Kidney (tissue), 14 donors: ENCODE results near the gene EMP2. TPM values are rescaled to one million over a fixed set of nuclear protein-coding genes. Genes with fewer than 3 reads are reported as not detected.
A peak's percentile ranks its signal among the peaks of the same experiment; 100 is the strongest.

Experiments used
- DNase-seq, 5 donors: peaks; one replicate each; pipeline ENCODE4 v3.0.0-alpha.2; 2013 to 2020
- FAIRE-seq: peaks from 2 replicates; lab custom pipeline; 2012; peaks lifted over from hg19 to GRCh38; lab: Jason Lieb, UNC
- H3K27ac ChIP-seq, 2 donors: one replicate each; pipeline ENCODE4 v1.7.0; 2013; ENCODE audit warnings: low read depth in 2 of 2, low read length in 2 of 2, inconsistent platforms in 1 of 2
- H3K27me3 ChIP-seq: one replicate; pipeline ENCODE4 v1.7.1; 2013; ENCODE audit warnings: low read length, inconsistent platforms; ENCODE audit not compliant: control insufficient read depth, insufficient read depth
- H3K36me3 ChIP-seq, 3 donors: one replicate each; pipeline versions ENCODE4 v1.7.0 to v1.7.1; 2013; ENCODE audit warnings: low read length in 3 of 3, control low read depth in 1 of 3, inconsistent platforms in 1 of 3; ENCODE audit not compliant: insufficient read depth in 3 of 3, control insufficient read depth in 2 of 3
- H3K4me1 ChIP-seq, 3 donors: one replicate each; pipeline versions ENCODE4 v1.7.0 to v1.7.1; 2013; ENCODE audit warnings: low read length in 3 of 3, inconsistent platforms in 1 of 3, low read depth in 1 of 3; ENCODE audit not compliant: control insufficient read depth in 2 of 3, insufficient read depth in 2 of 3
- H3K4me3 ChIP-seq, 3 donors: one replicate each; pipeline versions ENCODE4 v1.7.0 to v1.8.1; 2013; ENCODE audit warnings: low read length in 3 of 3, control low read depth in 1 of 3, inconsistent platforms in 1 of 3
- H3K9ac ChIP-seq, 3 donors: one replicate each; pipeline versions ENCODE4 v1.7.0 to v1.7.1; 2013; ENCODE audit warnings: low read length in 3 of 3, control low read depth in 1 of 3, inconsistent platforms in 1 of 3
- H3K9me3 ChIP-seq, 3 donors: one replicate each; pipeline versions ENCODE4 v1.7.0 to v1.7.1; 2013; ENCODE audit warnings: low read length in 3 of 3, control low read depth in 1 of 3, inconsistent platforms in 1 of 3; ENCODE audit not compliant: control insufficient read depth in 2 of 3, insufficient read depth in 1 of 3
- intact Hi-C: fragments of 100-400 bp; cut with DNase I; formaldehyde crosslinking; loops from one replicate; pipeline ENCODE4 v1.11.1; 2022
- polyA plus RNA-seq: library from polyadenylated mRNA; stranded (reverse); fragments of 350-450 nt; fragmentation: Illumina TruSeq; extraction: RNeasy Lipid Tissue Mini Kit (QIAGEN cat#74804); gene quantifications from one replicate; pipeline ENCODE4 v1.2.3, GENCODE V29; 2014; ENCODE audit warnings: low read depth, low replicate concordance; ENCODE audit not compliant: insufficient read depth
- total RNA-seq: library from RNA; stranded (reverse); fragmentation: NEBNext Ultra II Directional; extraction: Animal tissue kit (Norgen Biotek cat#: 25700); gene quantifications from one replicate; pipeline ENCODE4 v1.2.1, GENCODE V29; 2021
- TF ChIP-seq, protein P1 (sequence below): IDR thresholded peaks from 3 replicates; pipeline ENCODE4 v1.5.1; 2012; ENCODE audit warnings: mild to moderate bottlenecking, moderate library complexity, borderline replicate concordance; ENCODE audit not compliant: insufficient read depth; ENCODE audit errors: extremely low read depth
- donor health status: control.
- donor health status: control.
- donor health status: control.
- donor health status: control.
- donor health status: control.
- donor health status: DM: yes; HTN: yes; CAD: no.
- donor health status: Normal renal cell carcinoma (clear cell type).

The EMP2 gene
- total and polyA plus RNA-seq, 2 donors from 2014 or later = 14.5 to 25.8 TPM

DNA sequence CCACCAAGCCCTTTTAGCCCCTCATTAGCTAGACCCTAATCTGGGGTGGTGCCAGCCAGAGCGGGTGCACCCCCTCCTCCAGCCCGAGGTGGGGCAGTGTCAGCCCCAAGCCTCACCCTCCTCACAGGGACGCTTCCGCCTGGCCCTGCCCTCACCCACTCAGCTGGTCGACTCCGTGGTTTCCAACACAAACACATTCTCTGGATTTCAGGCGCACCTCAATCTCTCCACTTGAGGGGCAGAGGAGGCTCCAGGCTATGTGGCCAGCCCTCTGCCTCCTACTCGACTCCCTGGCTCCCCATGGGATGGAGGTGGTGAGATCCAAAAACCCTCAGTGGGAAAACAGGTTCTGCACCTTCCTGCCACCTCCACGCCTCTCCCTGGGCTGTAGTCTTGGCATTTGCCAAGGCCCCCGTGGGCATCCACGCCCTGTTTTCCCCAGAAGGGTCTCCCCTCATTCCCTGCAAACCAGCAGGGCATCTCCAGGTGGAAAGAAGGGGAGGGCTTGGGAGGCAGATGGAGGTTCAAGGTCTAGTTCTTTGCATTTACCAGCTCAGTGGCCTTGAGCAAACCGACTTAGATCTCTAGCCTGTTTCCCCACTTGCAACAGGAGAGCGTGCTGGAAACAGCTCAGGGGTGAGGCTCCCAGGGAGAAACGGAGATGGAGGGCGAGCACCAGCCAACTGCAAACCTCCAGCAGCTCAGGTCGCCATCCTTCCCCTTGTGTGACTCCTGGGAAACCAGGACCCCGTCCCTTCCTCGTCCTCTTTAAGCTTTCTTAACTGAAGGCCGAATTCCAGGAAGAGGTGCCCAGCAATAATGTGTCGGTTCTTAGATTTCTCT is 1.7 kb downstream of the EMP2 start:
- H3K4me3 ChIP-seq = peak overlapping the region in 1 of 3 donors; percentile 13
- TF ChIP-seq, protein P1, sequence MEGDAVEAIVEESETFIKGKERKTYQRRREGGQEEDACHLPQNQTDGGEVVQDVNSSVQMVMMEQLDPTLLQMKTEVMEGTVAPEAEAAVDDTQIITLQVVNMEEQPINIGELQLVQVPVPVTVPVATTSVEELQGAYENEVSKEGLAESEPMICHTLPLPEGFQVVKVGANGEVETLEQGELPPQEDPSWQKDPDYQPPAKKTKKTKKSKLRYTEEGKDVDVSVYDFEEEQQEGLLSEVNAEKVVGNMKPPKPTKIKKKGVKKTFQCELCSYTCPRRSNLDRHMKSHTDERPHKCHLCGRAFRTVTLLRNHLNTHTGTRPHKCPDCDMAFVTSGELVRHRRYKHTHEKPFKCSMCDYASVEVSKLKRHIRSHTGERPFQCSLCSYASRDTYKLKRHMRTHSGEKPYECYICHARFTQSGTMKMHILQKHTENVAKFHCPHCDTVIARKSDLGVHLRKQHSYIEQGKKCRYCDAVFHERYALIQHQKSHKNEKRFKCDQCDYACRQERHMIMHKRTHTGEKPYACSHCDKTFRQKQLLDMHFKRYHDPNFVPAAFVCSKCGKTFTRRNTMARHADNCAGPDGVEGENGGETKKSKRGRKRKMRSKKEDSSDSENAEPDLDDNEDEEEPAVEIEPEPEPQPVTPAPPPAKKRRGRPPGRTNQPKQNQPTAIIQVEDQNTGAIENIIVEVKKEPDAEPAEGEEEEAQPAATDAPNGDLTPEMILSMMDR = no peak
- H3K36me3 ChIP-seq = no peaks in the 10 kb centered on the region
- no peak for FAIRE-seq
- no peaks in the 10 kb centered on the region for H3K27me3 ChIP-seq
- peak in 3 of 5 donors; percentile 19 to 63 (median 47) for DNase-seq
- intact Hi-C loops = no loop called here
- peaks cover 0 to 21% (median 0%) of the 10 kb centered on the region in 3 donors for H3K4me1 ChIP-seq
- H3K9me3 ChIP-seq = no peaks in the 10 kb centered on the region
- no peak overlapping the region for H3K27ac ChIP-seq
- H3K9ac ChIP-seq = no peak overlapping the region

DNA sequence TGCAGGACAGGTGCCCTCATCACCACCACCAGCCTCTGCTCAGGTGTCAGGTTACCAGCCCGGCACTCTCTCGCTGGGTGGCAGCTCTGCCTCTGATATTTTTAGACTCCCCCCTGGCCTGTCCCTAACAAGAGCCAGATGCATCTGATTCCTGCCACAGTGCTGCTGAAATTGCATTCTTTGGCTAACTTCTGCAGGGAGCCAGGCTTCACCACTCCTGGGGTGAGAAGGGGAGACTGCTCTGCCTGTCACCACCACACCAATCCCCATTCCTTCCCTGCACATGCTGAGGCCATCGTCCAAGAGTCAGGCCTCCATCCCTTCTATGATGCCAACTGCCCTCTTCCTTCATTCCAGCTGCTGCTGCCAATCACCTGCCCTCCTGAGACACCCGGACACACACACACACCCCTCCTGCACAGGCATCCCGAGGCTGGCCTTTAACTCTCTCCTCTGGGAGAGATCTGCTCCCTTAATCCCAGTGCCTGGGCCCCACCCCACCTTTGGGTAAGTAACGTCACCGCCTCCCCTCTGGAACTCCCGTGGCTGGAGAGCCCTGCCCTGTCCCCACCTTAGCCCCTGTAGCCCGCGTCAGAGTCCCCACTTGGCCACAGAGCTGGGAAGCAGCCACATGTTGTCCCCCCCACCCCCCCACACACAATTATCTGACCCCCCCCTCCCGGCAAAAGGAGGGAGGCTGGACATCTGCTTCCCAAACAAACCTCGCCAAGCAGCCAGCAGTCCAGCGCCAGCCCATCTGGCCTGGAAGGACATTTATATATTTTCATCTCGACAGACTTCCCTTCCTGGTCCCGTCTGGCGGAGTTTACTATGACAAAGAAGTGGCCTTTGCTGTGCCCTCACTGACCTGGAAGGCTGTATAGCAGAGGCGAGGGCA is 2.8 kb downstream of the EMP2 start:
- FAIRE-seq (no peak), DNase-seq (peak in 4 of 5 donors; percentile 22 to 71 (median 38))
- peaks cover 0 to 21% (median 0%) of the 10 kb centered on the region in 3 donors for H3K4me1 ChIP-seq
- H3K4me3 ChIP-seq = no peak overlapping the region
- H3K9me3 ChIP-seq = no peaks in the 10 kb centered on the region
- H3K27ac ChIP-seq = no peak overlapping the region
- H3K27me3 ChIP-seq = no peaks in the 10 kb centered on the region
- intact Hi-C loops = no loop called here
- no peaks in the 10 kb centered on the region for H3K36me3 ChIP-seq
- no peak overlapping the region for H3K9ac ChIP-seq
- TF ChIP-seq, protein P1 = no peak

- no peak for FAIRE-seq
- Histone ChIP-seq H3K36me3 (no peaks in the 10 kb centered on the region), H3K27me3 (no peaks in the 10 kb centered on the region), H3K9ac (no peak overlapping the region), H3K9me3 (no peaks in the 10 kb centered on the region), H3K4me3 (no peak overlapping the region), H3K27ac (no peak overlapping the region), H3K4me1 (peaks cover 0 to 21% (median 0%) of the 10 kb centered on the region in 3 donors)
- intact Hi-C loops = no loop called here
- TF ChIP-seq, protein P1 = no peak
- peak in 3 of 5 donors; percentile 40 to 51 (median 40) for DNase-seq
Observed at GRCh38 chr16:10576390-10577304, 3.8 kb downstream of the EMP2 start.
